Measurements from ENCODE around the gene NTHL1. TPM values are rescaled to one million over a fixed set of nuclear protein-coding genes. Genes with fewer than 3 reads are reported as not detected.

The NTHL1 gene
- total and polyA plus RNA-seq, 2 of the 8 experiments (the other 6 are each of a cell fraction or from before 2014, with no cell fraction given): 70.9 to 150 TPM

DNA sequence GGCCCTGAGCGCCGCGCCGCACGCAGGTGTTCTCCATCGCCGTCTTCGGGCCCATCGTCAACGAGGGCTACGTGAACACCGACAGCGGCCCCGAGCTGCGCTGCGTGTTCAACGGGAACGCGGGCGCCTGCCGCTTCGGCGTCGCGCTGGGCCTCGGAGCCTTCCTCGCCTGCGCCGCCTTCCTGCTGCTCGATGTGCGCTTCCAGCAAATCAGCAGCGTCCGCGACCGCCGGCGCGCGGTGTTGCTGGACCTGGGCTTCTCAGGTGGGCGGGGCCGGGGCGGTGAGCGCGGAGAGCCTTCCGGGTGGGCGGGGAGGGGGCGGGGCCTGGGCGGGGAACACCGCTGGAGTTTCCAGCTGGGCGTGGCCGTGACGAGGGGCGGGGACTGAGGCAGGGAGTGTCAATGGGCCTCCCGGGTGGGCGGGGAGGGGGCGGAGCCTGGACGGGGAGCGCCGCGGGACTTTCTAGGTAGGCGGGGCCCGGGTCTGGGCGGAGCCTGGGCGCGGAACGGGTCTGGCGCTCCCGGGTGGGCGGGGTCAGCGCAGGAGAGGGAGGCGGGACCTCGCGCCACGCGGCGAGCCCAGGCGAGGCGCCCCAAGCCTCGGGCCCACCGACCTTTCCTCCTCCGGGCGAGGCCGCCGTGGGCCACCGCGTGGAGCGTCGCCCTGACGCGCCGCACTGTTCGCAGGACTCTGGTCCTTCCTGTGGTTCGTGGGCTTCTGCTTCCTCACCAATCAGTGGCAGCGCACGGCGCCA, 55.5 kb downstream of the NTHL1 start (continued):
- peak; percentile 87 for TF ChIP-seq SP4 (IDR thresholded peaks at IDR 0.05; ENCODE audit: low read length)
- TF ChIP-seq SIX5 (IDR thresholded peaks at IDR 0.05; ENCODE audit: low read depth, low read length): no peak
- TF ChIP-seq POLR2A (IDR thresholded peaks at IDR 0.05; ENCODE audit: control extremely low read depth in 1 of 2, low read depth in 2 of 2, low read length in 2 of 2): peak in 1 of 2 experiments; percentile 88; a peak in 2 of 3 replicates
- TF ChIP-seq TAF7 (optimal IDR thresholded peaks at IDR 0.05; ENCODE audit: borderline replicate concordance, low read depth, low read length): peak; percentile 52
- TF ChIP-seq, protein P1, sequence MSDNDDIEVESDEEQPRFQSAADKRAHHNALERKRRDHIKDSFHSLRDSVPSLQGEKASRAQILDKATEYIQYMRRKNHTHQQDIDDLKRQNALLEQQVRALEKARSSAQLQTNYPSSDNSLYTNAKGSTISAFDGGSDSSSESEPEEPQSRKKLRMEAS (IDR thresholded peaks at IDR 0.05): peak; percentile 97
- TF ChIP-seq TEAD4 (IDR thresholded peaks at IDR 0.05; ENCODE audit: low read depth, low read length): no peak
- peak; percentile 97 for TF ChIP-seq PHF8 (conservative IDR thresholded peaks at IDR 0.05; ENCODE audit: low read depth, low read length)

Data from H1 (cell line).